Measurements from ENCODE around the gene FOXN1.
"Not testable (repeated sequence)": the region's sequence is repeated elsewhere in the genome, so short reads cannot be mapped to it uniquely, and the experiment has no call there.

The FOXN1 gene

DNA sequence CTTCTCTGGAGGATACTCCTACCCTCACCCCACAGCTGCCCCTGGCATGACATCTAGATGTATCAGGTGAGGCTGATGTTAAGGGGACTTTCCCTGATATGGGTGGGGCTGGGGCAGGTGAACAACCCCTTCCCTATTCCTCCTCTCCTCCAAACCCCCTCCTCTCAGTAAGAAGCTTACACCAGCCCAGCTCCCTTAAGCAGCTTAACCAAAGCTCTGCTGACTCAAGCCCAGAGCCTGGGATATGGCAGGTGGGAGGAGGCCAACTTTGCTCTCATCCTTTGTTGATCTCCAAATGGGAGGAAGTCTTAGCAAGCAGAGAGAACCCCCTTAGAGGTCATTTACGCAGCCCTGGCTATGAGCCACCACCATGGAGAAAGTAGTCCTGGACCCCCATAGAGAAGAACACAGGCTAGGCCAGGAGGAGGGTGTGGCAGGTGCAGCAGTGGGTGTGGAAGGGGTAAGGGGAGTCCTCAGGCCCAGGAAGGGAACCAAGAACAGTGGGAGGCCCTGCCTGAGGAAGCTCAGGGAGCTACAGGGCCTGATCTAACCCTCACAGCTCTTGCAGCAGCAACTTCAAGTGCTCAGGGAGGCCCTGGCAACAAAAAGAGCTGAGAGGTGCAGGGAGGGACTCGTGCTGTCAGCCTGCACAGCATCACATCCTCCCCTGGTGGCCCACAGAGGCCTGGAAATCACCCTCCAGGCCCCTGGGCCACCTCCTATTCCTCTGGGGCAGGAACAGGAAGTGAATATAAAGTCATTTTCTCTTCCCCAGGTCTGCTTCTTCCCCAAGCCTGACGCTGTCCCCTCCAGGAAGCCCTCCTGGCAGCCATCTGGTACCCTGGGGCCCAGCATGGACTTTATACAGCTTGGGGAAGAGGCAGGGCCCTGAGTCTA, 43.3 kb downstream of the FOXN1 start:
- DNase-seq, result peak; percentile 75

DNA sequence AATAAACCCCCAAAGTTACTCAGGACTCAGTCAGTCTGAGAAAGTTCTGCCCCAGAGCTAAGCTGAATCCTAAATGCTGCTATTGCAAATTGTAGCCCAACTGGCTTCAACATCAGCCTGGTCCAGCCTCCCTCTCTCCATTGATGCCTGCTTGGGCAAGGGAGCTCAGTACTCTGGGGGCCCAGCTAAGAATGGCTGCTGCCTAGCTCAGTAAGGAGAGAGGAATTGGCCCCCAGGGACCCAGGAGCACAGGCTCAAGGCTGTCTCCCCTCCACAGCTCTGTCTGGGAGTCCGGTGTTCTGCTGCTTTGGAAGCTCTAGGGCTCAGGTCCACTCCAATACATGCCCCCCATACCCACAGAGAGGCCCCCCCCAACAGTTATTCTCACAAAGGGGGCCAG, 44.7 kb downstream of the FOXN1 start:
- DNase-seq, result no peak

DNA sequence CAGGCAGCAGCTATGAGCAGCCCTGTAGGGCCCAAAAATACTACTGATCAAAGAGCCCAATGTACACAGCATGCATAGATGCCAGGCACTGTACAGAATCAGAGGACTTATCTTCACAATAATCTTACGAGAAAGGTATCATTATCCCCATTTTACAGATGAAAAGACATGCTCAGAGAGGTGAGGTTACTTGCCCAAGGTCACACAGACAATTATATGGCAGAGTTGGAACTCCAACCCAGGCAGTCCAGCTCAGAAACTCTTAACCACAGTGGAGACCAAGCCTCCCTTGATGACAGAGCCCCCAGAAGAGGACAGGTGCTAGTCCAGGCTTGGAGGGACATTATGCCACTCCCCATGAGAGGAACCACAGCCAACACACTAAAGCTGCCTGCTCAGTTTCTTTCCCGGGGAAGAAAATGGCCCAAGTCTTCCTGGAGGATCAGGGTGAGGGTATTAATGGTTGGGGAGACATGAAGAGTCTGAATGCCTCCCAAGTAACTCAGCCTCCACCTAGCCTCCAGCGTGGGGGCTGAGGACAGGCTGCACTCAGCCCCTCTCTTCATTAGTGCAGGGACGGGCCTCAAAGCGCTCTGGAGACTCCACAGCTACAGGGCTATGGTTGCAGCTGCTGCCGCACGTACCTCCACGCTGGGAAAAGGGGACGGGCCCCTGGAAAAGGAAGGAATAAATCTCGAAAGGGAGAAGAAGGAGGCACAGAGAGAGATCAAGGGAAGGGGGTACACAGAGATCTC, 45.5 kb downstream of the FOXN1 start:
- DNase-seq, result no peak

DNA sequence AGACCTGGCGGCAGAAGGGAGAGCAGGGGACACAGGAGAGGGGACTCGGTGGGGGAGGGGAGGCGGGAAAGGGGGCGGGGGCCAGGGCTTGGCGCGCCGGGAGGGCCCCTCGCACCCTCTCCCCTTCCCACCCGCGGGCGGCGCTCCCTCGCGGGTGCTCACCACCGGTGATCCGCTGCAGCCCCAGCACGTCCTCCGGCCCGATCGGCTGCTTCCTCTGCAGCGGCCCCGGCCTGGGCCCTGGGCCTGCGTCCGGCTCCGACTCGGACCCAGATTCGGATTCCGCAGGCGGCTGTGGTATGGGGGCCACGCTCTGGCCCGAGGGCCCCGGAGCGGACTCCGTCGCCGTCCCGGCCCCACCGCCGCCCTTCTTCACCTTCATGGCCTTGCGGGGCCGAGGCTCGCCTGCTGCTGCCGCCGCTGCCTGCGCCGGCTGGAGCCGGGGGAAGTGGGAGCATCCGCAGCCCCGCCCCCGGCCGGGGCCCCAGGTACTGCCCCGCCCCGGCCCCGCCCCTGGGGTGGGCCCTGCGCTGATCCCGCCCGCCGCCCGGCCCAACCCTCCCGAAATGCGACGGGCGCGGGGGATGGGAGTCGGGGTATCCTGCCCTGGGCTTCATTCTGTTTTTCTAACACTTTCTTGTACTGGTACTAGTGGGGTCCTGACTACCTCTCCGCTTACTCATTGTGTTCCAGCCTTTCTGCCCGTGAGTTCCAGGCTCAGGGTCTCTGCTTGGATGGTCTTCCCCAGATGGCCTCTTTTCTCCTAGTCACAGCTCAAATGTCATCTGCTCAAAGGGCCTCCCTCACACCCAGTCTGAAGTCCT, 46.2 kb downstream of the FOXN1 start, which contains the start of gene UNC119:
TSS of gene UNC119 (minus strand) at position 449 of the 824 bp plus-strand sequence. CDS start at position 382, 67 bp downstream.
- peak; percentile 63 for DNase-seq

DNA sequence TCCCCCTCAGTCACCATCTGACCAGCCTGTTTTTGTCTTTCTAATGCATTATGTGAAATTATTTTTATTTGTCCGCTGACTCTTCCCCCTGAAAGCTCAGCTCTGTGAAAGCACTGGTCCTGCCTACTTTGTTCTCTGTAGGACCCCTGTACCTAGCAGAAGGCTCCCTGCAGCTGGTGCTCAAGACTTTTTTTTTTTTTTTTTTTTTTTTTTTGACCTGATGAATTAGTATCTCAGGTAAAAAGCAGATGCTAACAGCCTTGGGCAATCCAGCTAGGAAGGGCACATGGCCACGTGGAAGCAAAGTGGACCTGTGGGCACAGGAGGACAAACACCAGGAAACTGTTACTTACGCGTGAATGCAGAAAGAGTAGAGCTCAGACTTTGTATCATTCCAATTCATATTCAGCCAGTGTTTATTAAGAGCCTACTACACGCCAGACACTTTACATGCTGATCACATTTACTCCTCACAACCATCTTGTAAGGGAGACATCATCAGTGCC, 46.9 kb downstream of the FOXN1 start:
- DNase-seq, result no peak

DNA sequence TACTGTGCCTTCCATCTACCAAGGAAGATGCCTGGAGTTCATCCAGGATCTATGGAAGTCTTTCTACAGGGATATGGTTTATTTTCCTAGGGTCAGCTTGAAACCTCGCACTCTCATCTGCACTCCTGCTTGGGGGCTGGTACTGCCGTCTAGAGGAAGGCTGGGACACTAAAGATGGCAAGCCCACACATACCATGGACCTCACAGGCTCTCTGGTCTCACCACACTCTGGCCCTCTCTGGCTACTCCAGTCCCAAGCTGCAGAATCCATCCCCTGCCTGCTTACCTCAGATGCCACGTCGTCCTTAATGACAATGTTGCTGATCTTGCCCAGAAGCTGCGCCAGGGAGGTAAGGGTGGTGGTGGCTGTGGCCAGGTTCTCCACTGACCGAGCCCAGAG, 48.4 kb downstream of the FOXN1 start:
- no peak for DNase-seq

DNA sequence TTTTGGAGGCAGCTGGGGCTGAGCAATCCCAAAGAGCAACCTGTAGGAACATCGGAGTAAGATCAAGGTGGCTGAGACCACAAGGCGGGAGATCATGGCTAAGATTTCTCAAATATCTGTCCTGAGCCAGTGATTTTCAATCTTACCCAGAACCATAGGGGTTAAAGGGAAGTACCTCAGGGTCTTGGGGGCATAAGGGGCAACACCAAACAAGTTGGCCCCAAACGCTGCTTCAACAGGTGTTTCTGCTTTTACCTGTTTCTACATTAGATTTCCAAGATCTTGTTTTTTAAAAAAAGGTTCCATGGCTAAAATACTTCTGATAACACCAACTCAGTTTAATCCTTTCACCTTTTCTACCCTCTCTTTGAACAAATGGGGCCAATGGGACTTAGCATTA, 48.9 kb downstream of the FOXN1 start:
- DNase-seq, result no peak

DNA sequence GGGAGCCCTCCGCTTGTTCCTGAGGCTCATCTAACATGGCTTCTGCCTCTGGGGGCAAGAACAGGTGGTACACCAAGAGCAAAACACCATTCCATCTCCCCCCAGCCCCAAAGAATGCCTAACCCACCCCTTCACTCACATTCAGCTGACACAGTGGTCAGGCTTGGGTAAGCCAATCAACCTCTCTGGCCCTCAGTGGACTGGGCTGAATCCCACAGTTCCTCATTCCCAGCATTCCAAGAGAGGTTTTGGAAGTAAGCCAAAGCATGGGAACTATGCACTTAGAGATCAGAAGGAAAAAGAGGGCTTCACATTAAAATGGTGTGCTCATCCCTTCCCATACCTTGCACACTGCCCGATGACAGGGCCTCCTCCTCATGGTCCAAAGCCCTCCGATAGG, 57.3 kb downstream of the FOXN1 start:
- no peak for DNase-seq

DNA sequence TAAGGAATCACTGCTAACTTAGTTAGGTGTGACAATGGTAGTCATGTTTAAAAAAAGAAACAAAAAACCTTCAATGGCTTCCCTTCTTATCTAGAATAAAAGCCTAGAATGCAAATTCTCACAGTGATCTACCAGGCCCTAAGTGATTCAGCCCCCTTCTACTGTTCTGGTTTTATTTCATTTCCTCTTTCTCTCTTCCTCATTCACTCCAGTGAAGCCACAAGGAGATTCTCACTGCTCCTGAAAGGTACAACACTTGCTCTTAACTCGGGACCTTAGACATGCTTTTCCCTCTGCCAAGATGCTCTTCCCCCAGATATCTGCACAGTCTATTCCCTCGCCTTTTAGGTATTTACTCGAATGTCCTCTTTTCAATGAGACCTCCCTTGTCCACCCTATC, 61.5 kb downstream of the FOXN1 start:
- peak; percentile 90 for DNase-seq

DNA sequence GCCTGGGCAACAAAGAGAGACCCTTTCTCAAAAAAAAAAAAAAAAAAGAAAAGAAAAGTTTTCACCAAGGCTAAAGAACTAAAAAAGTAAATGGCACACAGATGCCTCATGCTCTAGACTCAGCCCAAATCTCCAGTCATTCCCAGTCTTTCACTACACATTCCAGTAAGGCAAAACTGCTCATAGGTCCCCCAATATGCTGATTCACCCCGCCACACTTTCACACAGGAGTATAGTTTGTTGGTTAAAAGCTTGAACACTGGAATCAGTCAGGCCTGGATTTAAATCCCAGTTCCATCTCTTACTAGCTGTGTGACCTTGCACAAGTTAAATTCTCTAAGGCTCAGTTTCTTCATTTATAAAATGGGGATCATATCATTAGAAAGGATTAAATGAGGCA, 63.3 kb downstream of the FOXN1 start:
- no peak for DNase-seq

DNA sequence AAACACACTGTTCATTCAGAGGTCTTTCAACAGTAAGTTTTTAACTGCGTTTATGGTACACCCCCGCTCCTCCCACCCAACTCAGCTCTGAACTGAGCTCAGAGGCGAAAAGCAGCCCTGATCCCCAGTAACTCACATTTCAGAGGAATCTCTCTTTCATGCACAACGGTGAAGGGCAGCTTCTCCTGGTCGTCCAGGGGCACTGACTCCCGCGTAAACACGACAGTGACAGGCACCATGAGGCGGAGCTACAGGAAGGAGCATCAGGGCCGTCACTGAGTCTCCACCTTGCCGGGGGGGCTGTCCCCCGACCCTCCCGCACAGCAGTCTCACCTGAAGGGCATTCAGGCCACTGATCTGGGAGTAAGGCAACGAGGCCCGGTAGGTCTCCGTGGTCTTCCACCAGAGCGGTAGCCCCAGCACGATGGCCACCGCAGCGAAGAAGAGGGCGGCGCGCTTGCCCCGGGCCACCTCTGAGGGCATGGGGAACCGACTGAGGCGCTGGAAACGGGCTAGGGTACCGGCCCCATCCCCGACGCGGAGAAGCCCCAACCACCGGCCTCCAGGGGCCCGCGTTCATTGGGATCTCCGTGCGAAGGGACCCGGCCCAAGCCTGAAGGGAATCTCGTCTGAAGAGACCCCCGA, 64.7 kb downstream of the FOXN1 start:
- DNase-seq, result no peak

DNA sequence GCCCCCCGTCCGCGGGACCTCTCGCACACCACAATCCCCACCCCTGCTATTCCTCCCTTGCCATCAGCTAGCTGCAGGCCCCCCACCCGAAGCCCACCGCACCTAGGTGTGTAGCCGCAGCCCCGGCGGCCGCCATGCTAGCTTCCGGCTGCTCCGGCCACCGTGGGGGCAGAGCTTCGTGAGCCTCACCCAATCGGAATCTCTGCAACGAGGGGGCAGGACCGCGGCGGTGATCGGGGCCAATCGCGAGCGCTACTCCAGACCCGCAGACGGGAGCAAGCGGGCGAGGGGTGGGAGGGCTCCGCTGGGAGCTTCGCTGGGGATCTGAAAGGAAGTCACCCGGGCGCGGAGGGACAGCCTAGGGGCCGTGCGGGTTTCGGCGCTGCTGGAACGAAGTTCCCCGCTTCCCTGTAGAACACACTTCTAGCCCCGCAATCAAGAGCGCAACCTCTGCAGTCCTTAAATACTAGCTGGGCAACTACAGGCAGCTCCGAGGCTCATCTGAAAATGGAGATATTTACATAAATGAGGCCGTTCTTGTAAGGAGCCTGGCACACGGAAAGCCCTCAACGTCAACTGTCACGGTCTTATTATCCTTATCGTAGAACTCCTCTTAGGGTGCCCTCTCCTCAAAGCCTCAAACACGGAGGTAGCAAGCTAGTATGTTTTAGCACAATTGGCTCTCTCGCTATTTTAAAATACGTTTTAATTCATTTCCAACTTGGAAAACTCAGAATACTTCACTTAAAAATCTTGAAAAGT, 65.4 kb downstream of the FOXN1 start, which contains the start of gene PIGS:
TSS of gene PIGS (minus strand) at position 164 of the 762 bp plus-strand sequence. CDS start at position 136, 28 bp downstream.
- DNase-seq, result peak; percentile 92

DNA sequence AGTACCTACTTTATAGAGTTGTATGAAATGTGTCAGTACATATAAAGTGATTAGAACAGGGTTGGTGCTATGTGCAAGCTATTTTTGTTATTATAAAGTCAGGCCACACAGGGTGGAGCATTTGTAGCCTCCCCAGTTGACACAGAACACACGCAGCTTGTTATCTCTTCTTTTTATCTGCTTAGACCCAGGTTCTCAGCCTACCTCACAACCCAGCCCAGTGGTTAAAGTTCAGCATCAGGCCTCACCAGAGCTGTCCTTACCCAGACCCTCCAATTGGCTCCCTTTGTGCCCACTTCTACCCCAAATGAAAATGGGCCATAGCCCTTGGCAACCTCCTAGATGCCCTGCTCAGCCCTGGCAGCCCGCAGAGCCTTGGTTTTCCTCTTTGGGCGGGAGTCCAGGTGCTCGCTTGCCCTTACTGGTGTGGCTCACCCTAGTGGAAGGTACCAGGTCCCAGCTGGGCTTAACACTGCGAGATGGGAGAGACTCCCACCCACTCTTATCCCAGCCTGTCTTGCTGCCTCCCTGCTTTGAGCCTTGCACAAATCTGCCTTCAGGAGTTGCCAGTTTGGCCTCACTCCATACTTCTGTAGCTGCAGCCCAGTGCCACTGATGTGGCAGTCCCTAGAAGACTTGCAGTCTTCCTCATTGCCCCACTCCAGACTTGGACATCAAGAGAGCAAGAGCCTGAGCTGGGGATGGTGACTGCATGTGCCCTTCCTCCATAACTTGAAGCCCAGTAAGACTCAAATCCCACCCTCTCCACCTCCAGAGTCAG, 66.3 kb downstream of the FOXN1 start:
- no peak for DNase-seq

DNA sequence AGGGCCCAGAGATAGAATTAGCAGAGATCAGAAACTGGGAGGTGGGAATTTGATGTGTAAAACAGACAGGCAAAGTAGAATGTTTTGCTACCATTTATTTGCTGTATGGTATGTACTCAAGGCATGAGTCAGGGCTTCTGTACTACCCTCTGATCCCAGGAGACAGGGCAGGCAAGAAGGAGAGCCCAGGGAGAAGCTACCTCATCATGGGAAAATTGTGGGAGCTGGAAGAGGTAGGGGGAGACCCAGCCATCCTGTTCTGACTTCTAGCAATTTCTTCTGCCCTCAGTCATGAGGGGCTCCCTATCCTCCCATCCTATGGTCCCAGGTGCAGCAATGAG, 66.9 kb downstream of the FOXN1 start:
- DNase-seq, result no peak

DNA sequence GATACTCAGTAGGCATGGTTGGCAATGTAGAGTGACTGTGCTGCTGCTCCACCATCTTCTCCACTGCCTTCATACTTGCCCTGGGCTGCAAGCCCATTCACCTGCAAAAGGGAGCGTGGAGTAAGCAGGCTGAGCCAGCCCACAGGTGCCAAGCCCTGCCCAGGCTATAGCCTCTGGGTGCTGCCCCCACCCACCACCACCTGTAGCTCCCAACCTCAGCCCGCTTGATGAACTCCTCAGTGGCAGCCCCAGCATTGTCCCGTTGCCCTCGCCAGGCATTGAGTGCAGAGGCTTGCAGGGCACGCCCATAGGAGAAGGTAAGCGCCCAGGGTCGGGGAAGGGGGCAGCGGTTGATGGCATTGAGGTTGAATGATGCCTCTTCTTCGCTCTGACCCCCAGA, 67.4 kb downstream of the FOXN1 start:
- no peak for DNase-seq

DNA sequence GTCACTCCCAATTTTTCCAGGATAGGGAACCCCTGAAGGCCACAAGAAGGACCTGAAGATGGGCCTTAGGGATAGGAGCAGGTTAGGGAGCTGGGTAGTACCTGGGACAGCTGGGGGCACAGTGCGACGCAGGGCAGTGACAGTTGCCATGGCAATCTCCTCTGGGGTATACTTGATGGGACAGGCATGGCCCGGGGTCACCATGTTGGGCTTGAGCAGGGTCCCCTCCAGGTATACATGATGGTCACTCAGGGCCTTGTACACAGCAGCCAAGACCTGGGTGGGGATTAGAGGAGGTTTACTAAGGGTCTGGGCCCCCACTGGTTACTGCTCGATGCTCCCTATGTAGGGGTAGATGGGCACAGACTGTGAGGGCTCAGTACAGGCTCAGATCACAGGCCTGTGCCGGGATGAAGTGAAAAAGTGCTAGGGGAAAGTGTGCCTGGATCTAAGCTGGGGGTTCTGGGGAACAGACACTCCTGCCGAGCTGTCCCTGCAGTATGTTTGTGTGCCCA, 67.9 kb downstream of the FOXN1 start:
- DNase-seq, result no peak

DNA sequence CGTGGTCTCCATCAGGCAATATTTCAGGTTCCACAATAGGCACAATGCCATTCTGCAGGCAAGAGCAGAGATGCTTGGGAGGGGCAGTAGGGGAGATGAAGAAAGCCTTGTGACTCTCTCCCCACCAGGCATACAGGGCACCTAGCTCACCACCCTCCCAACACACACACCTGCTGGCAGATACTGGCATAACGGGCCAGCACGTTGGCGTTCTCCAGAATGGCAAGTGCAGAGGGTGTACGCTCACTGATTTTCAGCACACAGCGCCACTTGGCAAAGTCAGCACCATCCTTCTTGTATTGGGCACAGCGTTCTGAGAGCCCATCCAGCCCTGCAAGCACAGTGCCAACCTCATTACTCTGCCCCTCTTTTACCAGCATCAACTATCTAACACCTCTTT, 68.4 kb downstream of the FOXN1 start:
- DNase-seq, result no peak

DNA sequence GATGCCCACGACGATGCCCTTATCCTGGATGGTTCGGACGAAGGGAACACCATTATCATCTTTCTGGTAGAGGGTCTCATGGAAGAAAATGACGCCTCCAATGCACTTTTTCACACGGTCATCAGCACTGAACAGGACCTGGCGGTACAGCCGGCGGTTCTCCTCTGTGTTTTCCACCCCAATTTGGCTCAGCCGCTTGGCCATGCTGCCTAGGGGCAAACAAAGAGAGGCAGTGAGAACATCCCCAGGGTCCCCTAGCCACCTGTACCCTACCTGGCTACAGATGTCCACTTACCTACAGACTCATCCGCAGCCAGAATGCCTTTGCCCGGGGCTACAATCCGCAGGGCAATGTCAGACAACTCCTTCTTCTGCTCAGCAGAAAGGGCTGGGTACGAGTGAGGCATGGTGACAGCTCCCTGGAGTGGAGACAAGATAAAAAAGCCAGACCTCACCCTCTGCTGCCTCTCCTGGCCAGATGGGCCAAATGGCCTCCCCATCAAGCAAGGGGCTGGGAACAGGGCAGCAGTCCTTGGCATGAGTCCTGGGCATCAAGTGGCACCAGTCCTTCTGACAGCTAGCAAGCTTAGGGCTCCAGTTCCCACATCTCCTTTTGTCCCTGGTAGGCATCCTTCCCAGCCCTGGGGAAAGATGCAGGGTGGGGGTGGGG, 69.1 kb downstream of the FOXN1 start:
- DNase-seq, result no peak

DNA sequence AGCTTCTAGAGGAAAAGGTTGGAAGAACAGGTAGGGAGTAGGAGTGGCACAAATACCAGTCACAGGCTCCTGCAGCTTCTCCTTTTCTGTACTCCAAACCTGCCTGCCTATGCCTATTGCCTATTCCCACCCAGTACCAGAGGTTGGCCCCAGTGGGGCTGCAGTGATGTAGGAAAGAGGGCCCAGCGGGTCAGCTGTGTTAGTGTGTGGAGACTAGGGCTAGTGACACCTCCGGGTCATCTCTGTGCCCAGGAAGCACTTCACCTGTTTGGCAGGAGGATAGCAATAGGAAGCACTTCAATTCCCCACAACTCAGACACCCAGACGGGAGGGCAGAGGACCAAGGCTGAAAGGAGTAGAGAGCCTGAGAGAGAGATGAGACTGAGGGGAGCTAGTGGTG, 69.9 kb downstream of the FOXN1 start:
- DNase-seq, result not testable (repeated sequence)

All from MV-4-11 (cell line).